ENCODE data around the gene MYO18A.

DNA sequence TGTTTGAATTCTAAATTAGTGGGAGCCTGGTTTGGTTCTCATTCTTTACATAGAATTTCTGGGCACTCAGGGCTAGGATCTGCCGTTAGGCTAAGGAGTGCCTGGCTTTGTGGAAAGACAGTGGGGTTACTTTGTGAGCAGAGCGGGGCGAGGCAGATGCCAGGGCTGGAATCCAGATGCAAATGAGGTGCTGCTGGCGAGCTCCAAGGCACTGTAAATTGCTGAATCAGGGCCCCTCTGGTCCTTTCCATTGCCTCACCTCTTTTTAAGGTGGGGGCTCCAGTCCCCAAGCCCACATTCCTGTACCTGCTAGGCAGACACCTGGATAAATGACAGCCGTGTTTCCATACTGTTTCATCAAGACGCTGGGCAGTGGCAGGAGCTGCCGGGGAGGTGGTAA is 103.5 kb downstream of the MYO18A start:
- TF ChIP-seq, protein P1, sequence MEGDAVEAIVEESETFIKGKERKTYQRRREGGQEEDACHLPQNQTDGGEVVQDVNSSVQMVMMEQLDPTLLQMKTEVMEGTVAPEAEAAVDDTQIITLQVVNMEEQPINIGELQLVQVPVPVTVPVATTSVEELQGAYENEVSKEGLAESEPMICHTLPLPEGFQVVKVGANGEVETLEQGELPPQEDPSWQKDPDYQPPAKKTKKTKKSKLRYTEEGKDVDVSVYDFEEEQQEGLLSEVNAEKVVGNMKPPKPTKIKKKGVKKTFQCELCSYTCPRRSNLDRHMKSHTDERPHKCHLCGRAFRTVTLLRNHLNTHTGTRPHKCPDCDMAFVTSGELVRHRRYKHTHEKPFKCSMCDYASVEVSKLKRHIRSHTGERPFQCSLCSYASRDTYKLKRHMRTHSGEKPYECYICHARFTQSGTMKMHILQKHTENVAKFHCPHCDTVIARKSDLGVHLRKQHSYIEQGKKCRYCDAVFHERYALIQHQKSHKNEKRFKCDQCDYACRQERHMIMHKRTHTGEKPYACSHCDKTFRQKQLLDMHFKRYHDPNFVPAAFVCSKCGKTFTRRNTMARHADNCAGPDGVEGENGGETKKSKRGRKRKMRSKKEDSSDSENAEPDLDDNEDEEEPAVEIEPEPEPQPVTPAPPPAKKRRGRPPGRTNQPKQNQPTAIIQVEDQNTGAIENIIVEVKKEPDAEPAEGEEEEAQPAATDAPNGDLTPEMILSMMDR (IDR thresholded peaks at IDR 0.05; ENCODE audit: poor library complexity), result no peak
- TF ChIP-seq EZH2phosphoT487 (IDR thresholded peaks at IDR 0.05; ENCODE audit: low read depth, severe bottlenecking, unreplicated experiment) (no peak), EZH2 (IDR thresholded peaks at IDR 0.05; ENCODE audit: borderline replicate concordance) (no peak)
